SU-DHL-6 (cell line): ENCODE results near the gene FAM229B.
"Not testable (repeated sequence)": the region's sequence is repeated elsewhere in the genome, so short reads cannot be mapped to it uniquely, and the experiment has no call there.

Experiments
- H2AFZ ChIP-seq: fragments of 200-600 bp; sonication (generic); 2 replicates; pipeline ENCODE4 v1.6.1; 2014; ENCODE audit warnings: low read depth, mild to moderate bottlenecking, moderate library complexity, mixed read lengths, antibody characterized with exemption, low read length; ENCODE audit not compliant: severe bottlenecking
- H3F3A ChIP-seq: fragments of 200-600 bp; shearing (Covaris generic); 2 replicates; pipeline ENCODE4 v1.6.0; 2016; ENCODE audit warnings: antibody characterized with exemption, mild to moderate bottlenecking; ENCODE audit not compliant: insufficient read depth
- H3K27ac ChIP-seq: fragments of 200-600 bp; sonication (generic); 2 replicates; pipeline ENCODE4 v1.5.1; 2016; ENCODE audit warnings: low read depth, mild to moderate bottlenecking, low read length, moderate library complexity, mixed read lengths
- H3K27me3 ChIP-seq: fragments of 200-600 bp; sonication (generic), shearing (Covaris generic); 2 replicates; pipeline ENCODE4 v1.6.0; 2014; ENCODE audit warnings: mild to moderate bottlenecking, low read length
- H3K36me3 ChIP-seq: fragments of 200-600 bp; sonication (generic); 2 replicates; pipeline ENCODE4 v1.6.1; 2014; ENCODE audit warnings: mild to moderate bottlenecking, low read length, mixed read lengths
- H3K4me2 ChIP-seq: fragments of 300-600, 200-600 bp; shearing (Covaris generic), sonication (generic); 2 replicates; pipeline ENCODE4 v1.6.0; 2014; ENCODE audit warnings: low read length, low read depth, mild to moderate bottlenecking; ENCODE audit not compliant: poor library complexity, severe bottlenecking
- H3K4me3 ChIP-seq: fragments of 200-600 bp; sonication (generic); 2 replicates; pipeline ENCODE4 v1.5.1; 2014; ENCODE audit warnings: antibody characterized with exemption, low read length, mild to moderate bottlenecking, mixed read lengths; ENCODE audit not compliant: insufficient read depth, poor library complexity, severe bottlenecking
- H3K79me2 ChIP-seq: fragments of 200-600 bp; sonication (generic); 2 replicates; pipeline ENCODE4 v1.6.1; 2014; ENCODE audit warnings: mild to moderate bottlenecking, low read length, moderate library complexity; ENCODE audit not compliant: insufficient read depth
- H3K9ac ChIP-seq: fragments of 200-600 bp; sonication (generic); 2 replicates; pipeline ENCODE4 v1.7.0; 2014; ENCODE audit warnings: mild to moderate bottlenecking, low read length
- H3K9me2 ChIP-seq: fragments of 200-600 bp; sonication (generic); replicated peaks from 2 replicates; pipeline ENCODE4 v1.6.1; 2014; ENCODE audit warnings: low read length; ENCODE audit not compliant: insufficient read depth
- H3K9me3 ChIP-seq: fragments of 200-600 bp; sonication (generic); 2 replicates; pipeline ENCODE4 v1.6.1; 2014; ENCODE audit warnings: low read length, mixed read lengths; ENCODE audit not compliant: insufficient read depth
- H4K20me1 ChIP-seq: fragments of 200-600 bp; sonication (generic); 2 replicates; pipeline ENCODE4 v1.6.1; 2014; ENCODE audit warnings: low read depth, mild to moderate bottlenecking, antibody characterized with exemption, low read length, moderate library complexity, mixed read lengths
- CTCF ChIP-seq: fragments of 200-600 bp; sonication (generic); IDR thresholded peaks from one replicate; pipeline ENCODE4 v1.5.1; 2017; ENCODE audit warnings: antibody characterized with exemption, mild to moderate bottlenecking, low read length, moderate library complexity; ENCODE audit not compliant: insufficient read depth, poor library complexity, severe bottlenecking
- EZH2phosphoT487 ChIP-seq: fragments of 200-600 bp; sonication (generic), shearing (Covaris generic); conservative IDR thresholded peaks from 2 replicates; pipeline ENCODE4 v1.6.1; 2018; ENCODE audit warnings: mild to moderate bottlenecking, antibody characterized with exemption, low read length, moderate library complexity, mixed read lengths

The FAM229B gene

GRCh38 chr6:112100561-112100960, 13.2 kb downstream of the FAM229B start:
- Histone ChIP-seq H3K27me3 (no peaks in the 10 kb centered on the region), H3K9ac (no peak overlapping the region), H3K9me3 (no peaks in the 10 kb centered on the region), H3K9me2 (no peaks in the 10 kb centered on the region), H3K4me2 (no peak overlapping the region), H2AFZ (no peak overlapping the region), H3K36me3 (no peaks in the 10 kb centered on the region), H3K4me3 (no peak overlapping the region), H4K20me1 (no peaks in the 10 kb centered on the region), H3F3A (no peaks in the 10 kb centered on the region), H3K79me2 (no peaks in the 10 kb centered on the region), H3K27ac (no peak overlapping the region)
- TF ChIP-seq CTCF = no peak
- no peak for TF ChIP-seq EZH2phosphoT487

GRCh38 chr6:112106026-112106425, 18.6 kb downstream of the FAM229B start:
- not testable (repeated sequence) for H3K9me2 ChIP-seq, H3K79me2 ChIP-seq, H3F3A ChIP-seq, H2AFZ ChIP-seq, H3K9ac ChIP-seq, H3K27me3 ChIP-seq, H3K27ac ChIP-seq, H3K4me3 ChIP-seq, H3K36me3 ChIP-seq, H3K9me3 ChIP-seq, H3K4me2 ChIP-seq, H4K20me1 ChIP-seq

- H2AFZ ChIP-seq = no peak overlapping the region
- H4K20me1 ChIP-seq = no peaks in the 10 kb centered on the region
- H3K4me2 ChIP-seq = no peak overlapping the region
- no peaks in the 10 kb centered on the region for H3K27me3 ChIP-seq
- no peaks in the 10 kb centered on the region for H3K36me3 ChIP-seq
- H3K9me2 ChIP-seq = no peaks in the 10 kb centered on the region
- no peaks in the 10 kb centered on the region for H3K79me2 ChIP-seq
- no peak overlapping the region for H3K4me3 ChIP-seq
- H3K9ac ChIP-seq = no peak overlapping the region
- no peaks in the 10 kb centered on the region for H3F3A ChIP-seq
- TF ChIP-seq EZH2phosphoT487 (no peak), CTCF (no peak)
- no peaks in the 10 kb centered on the region for H3K9me3 ChIP-seq
- no peak overlapping the region for H3K27ac ChIP-seq
These were observed 19.2 kb downstream of the FAM229B start for GRCh38 chr6:112106562-112106961.

- TF ChIP-seq EZH2phosphoT487 (no peak), CTCF (no peak)
- Histone ChIP-seq H3K27ac (no peak overlapping the region), H3K79me2 (no peaks in the 10 kb centered on the region), H3K4me2 (no peak overlapping the region), H3K36me3 (no peaks in the 10 kb centered on the region), H3K9me3 (no peaks in the 10 kb centered on the region), H3K9me2 (no peaks in the 10 kb centered on the region), H2AFZ (no peak overlapping the region), H3K27me3 (no peaks in the 10 kb centered on the region), H3K9ac (no peak overlapping the region), H3F3A (no peaks in the 10 kb centered on the region), H3K4me3 (no peak overlapping the region), H4K20me1 (no peaks in the 10 kb centered on the region)
These were observed 21.9 kb downstream of the FAM229B start for GRCh38 chr6:112109262-112109661.
